ENCODE measurements around the gene NGLY1.

Gene NGLY1

GRCh38 chr3:25690768-25691533, 92.3 kb downstream of the NGLY1 start:
- H3K36me3 ChIP-seq (ENCODE audit: insufficient read depth, low read length), result no peaks in the 10 kb centered on the region
- H2AFZ ChIP-seq (ENCODE audit: low read depth, low read length), result no peak overlapping the region
- no peaks in the 10 kb centered on the region for H3K9me3 ChIP-seq (ENCODE audit: low read length)
- H3K27me3 ChIP-seq (ENCODE audit: insufficient read depth, low read length), result no peaks in the 10 kb centered on the region
- H3K4me3 ChIP-seq (ENCODE audit: low read length), result no peak overlapping the region
- no peaks in the 10 kb centered on the region for H3K4me1 ChIP-seq (ENCODE audit: insufficient read depth, low read length)

- H3K27me3 ChIP-seq (ENCODE audit: insufficient read depth, low read length), result no peaks in the 10 kb centered on the region
- no peaks in the 10 kb centered on the region for H3K36me3 ChIP-seq (ENCODE audit: insufficient read depth, low read length)
- H3K9me3 ChIP-seq (ENCODE audit: low read length), result no peaks in the 10 kb centered on the region
- no peak overlapping the region for H3K4me3 ChIP-seq (ENCODE audit: low read length)
- H2AFZ ChIP-seq (ENCODE audit: low read depth, low read length), result no peak overlapping the region
- no peaks in the 10 kb centered on the region for H3K4me1 ChIP-seq (ENCODE audit: insufficient read depth, low read length)
Observed at GRCh38 chr3:25689226-25689625, 94.0 kb downstream of the NGLY1 start.

GRCh38 chr3:25687742-25688141, 95.5 kb downstream of the NGLY1 start:
- no peaks in the 10 kb centered on the region for H3K4me1 ChIP-seq (ENCODE audit: insufficient read depth, low read length)
- H3K36me3 ChIP-seq (ENCODE audit: insufficient read depth, low read length), result no peaks in the 10 kb centered on the region
- H2AFZ ChIP-seq (ENCODE audit: low read depth, low read length), result no peak overlapping the region
- no peaks in the 10 kb centered on the region for H3K27me3 ChIP-seq (ENCODE audit: insufficient read depth, low read length)
- H3K9me3 ChIP-seq (ENCODE audit: low read length), result no peaks in the 10 kb centered on the region
- H3K4me3 ChIP-seq (ENCODE audit: low read length), result no peak overlapping the region

- Histone ChIP-seq H3K36me3 (ENCODE audit: insufficient read depth, low read length) (no peaks in the 10 kb centered on the region), H3K9me3 (ENCODE audit: low read length) (no peaks in the 10 kb centered on the region), H3K4me1 (ENCODE audit: insufficient read depth, low read length) (no peaks in the 10 kb centered on the region), H3K4me3 (ENCODE audit: low read length) (no peak overlapping the region), H2AFZ (ENCODE audit: low read depth, low read length) (no peak overlapping the region), H3K27me3 (ENCODE audit: insufficient read depth, low read length) (no peaks in the 10 kb centered on the region)
Observed at GRCh38 chr3:25686766-25687165, 96.5 kb downstream of the NGLY1 start.

GRCh38 chr3:25683882-25684281, 99.4 kb downstream of the NGLY1 start:
- Histone ChIP-seq H2AFZ (ENCODE audit: low read depth, low read length) (no peak overlapping the region), H3K36me3 (ENCODE audit: insufficient read depth, low read length) (no peaks in the 10 kb centered on the region), H3K27me3 (ENCODE audit: insufficient read depth, low read length) (no peaks in the 10 kb centered on the region), H3K4me3 (ENCODE audit: low read length) (no peak overlapping the region), H3K4me1 (ENCODE audit: insufficient read depth, low read length) (peaks cover 7% of the 10 kb centered on the region), H3K9me3 (ENCODE audit: low read length) (no peaks in the 10 kb centered on the region)

GRCh38 chr3:25683410-25683809, 99.8 kb downstream of the NGLY1 start:
- Histone ChIP-seq H3K36me3 (ENCODE audit: insufficient read depth, low read length) (no peaks in the 10 kb centered on the region), H2AFZ (ENCODE audit: low read depth, low read length) (no peak overlapping the region), H3K4me3 (ENCODE audit: low read length) (no peak overlapping the region), H3K27me3 (ENCODE audit: insufficient read depth, low read length) (no peaks in the 10 kb centered on the region), H3K9me3 (ENCODE audit: low read length) (no peaks in the 10 kb centered on the region), H3K4me1 (ENCODE audit: insufficient read depth, low read length) (peaks cover 12% of the 10 kb centered on the region)

GRCh38 chr3:25679642-25680302, 103.5 kb downstream of the NGLY1 start:
- Histone ChIP-seq H3K4me3 (ENCODE audit: low read length) (no peak overlapping the region), H3K4me1 (ENCODE audit: insufficient read depth, low read length) (peaks cover 16% of the 10 kb centered on the region), H3K36me3 (ENCODE audit: insufficient read depth, low read length) (no peaks in the 10 kb centered on the region), H2AFZ (ENCODE audit: low read depth, low read length) (no peak overlapping the region), H3K9me3 (ENCODE audit: low read length) (no peaks in the 10 kb centered on the region), H3K27me3 (ENCODE audit: insufficient read depth, low read length) (no peaks in the 10 kb centered on the region)

GRCh38 chr3:25679166-25679565, 104.1 kb downstream of the NGLY1 start:
- Histone ChIP-seq H2AFZ (ENCODE audit: low read depth, low read length) (no peak overlapping the region), H3K9me3 (ENCODE audit: low read length) (no peaks in the 10 kb centered on the region), H3K4me3 (ENCODE audit: low read length) (no peak overlapping the region), H3K36me3 (ENCODE audit: insufficient read depth, low read length) (no peaks in the 10 kb centered on the region), H3K4me1 (ENCODE audit: insufficient read depth, low read length) (peaks cover 16% of the 10 kb centered on the region), H3K27me3 (ENCODE audit: insufficient read depth, low read length) (no peaks in the 10 kb centered on the region)

- Histone ChIP-seq H3K36me3 (ENCODE audit: insufficient read depth, low read length) (no peaks in the 10 kb centered on the region), H2AFZ (ENCODE audit: low read depth, low read length) (no peak overlapping the region), H3K27me3 (ENCODE audit: insufficient read depth, low read length) (no peaks in the 10 kb centered on the region), H3K9me3 (ENCODE audit: low read length) (no peaks in the 10 kb centered on the region), H3K4me3 (ENCODE audit: low read length) (no peak overlapping the region), H3K4me1 (ENCODE audit: insufficient read depth, low read length) (peaks cover 16% of the 10 kb centered on the region)
Observed at GRCh38 chr3:25678581-25678980, 104.7 kb downstream of the NGLY1 start.

GRCh38 chr3:25677121-25677520, 106.1 kb downstream of the NGLY1 start:
- Histone ChIP-seq H3K4me3 (ENCODE audit: low read length) (no peak overlapping the region), H3K27me3 (ENCODE audit: insufficient read depth, low read length) (no peaks in the 10 kb centered on the region), H3K9me3 (ENCODE audit: low read length) (no peaks in the 10 kb centered on the region), H3K36me3 (ENCODE audit: insufficient read depth, low read length) (no peaks in the 10 kb centered on the region), H2AFZ (ENCODE audit: low read depth, low read length) (no peak overlapping the region), H3K4me1 (ENCODE audit: insufficient read depth, low read length) (peaks cover 16% of the 10 kb centered on the region)

GRCh38 chr3:25674670-25675069, 108.6 kb downstream of the NGLY1 start:
- Histone ChIP-seq H3K9me3 (ENCODE audit: low read length) (no peaks in the 10 kb centered on the region), H3K36me3 (ENCODE audit: insufficient read depth, low read length) (no peaks in the 10 kb centered on the region), H2AFZ (ENCODE audit: low read depth, low read length) (no peak overlapping the region), H3K27me3 (ENCODE audit: insufficient read depth, low read length) (no peaks in the 10 kb centered on the region), H3K4me3 (ENCODE audit: low read length) (no peak overlapping the region), H3K4me1 (ENCODE audit: insufficient read depth, low read length) (peaks cover 12% of the 10 kb centered on the region)

GRCh38 chr3:25673738-25674298, 109.4 kb downstream of the NGLY1 start:
- Histone ChIP-seq H2AFZ (ENCODE audit: low read depth, low read length) (no peak overlapping the region), H3K4me1 (ENCODE audit: insufficient read depth, low read length) (peaks cover 8% of the 10 kb centered on the region), H3K36me3 (ENCODE audit: insufficient read depth, low read length) (no peaks in the 10 kb centered on the region)

More at GRCh38 chr3:25673738-25674298, 109.4 kb downstream of the NGLY1 start:
- Histone ChIP-seq H3K4me3 (ENCODE audit: low read length) (no peak overlapping the region), H3K27me3 (ENCODE audit: insufficient read depth, low read length) (no peaks in the 10 kb centered on the region), H3K9me3 (ENCODE audit: low read length) (no peaks in the 10 kb centered on the region)

All from neuron (in vitro differentiated cells).